Colonic mucosa (tissue), 4 donors: ENCODE measurements around the gene ATP1A2. TPM values are rescaled to one million over a fixed set of nuclear protein-coding genes. Genes with fewer than 3 reads are reported as not detected.

ENCODE experiments used
- DNase-seq: peaks from one replicate; pipeline ENCODE4 v3.0.0-alpha.2; 2020
- H3K27ac ChIP-seq: fragments of 200-600 bp; one replicate; pipeline ENCODE4 v1.8.0; 2021
- H3K27me3 ChIP-seq: fragments of 200-600 bp; one replicate; pipeline ENCODE4 v1.8.0; 2021
- H3K36me3 ChIP-seq: fragments of 200-600 bp; one replicate; pipeline ENCODE4 v1.8.0; 2021
- H3K4me1 ChIP-seq: fragments of 200-600 bp; one replicate; pipeline ENCODE4 v1.8.0; 2021; ENCODE audit warnings: mild to moderate bottlenecking
- H3K4me3 ChIP-seq: fragments of 200-600 bp; one replicate; pipeline ENCODE4 v1.8.0; 2021
- H3K9ac ChIP-seq, 2 donors: one replicate each; pipeline ENCODE4 v1.7.0; 2013; ENCODE audit warnings: control low read depth in 2 of 2, low read depth in 2 of 2, low read length in 2 of 2
- H3K9me3 ChIP-seq: fragments of 200-600 bp; one replicate; pipeline ENCODE4 v1.8.0; 2021
- intact Hi-C: fragments of 100-400 bp; cut with DNase I; formaldehyde crosslinking; loops from one replicate; pipeline ENCODE4 v1.14.1; 2022
- total RNA-seq, 2 donors: library from RNA; stranded (reverse); fragmentation: NEBNext Ultra II Directional in 1 of 2; extraction: Animal tissue kit (Norgen Biotek cat#: 25700) in 1 of 2; gene quantifications; one replicate each; pipeline ENCODE4 v1.2.1, GENCODE V29; 2021
- TF ChIP-seq, protein P1 (sequence below): fragments of 200-600 bp; IDR thresholded peaks from one replicate; pipeline ENCODE4 v1.8.0; 2022; ENCODE audit warnings: antibody characterized with exemption, mild to moderate bottlenecking
- donor health status: healthy.
- donor health status: DM: no; HTN: no; CAD: no.
- donor health status: DM: no; HTN: no; CAD: no.

Gene ATP1A2
- total RNA-seq, 2 donors from 2014 or later: 1.5 to 6.1 TPM

DNA sequence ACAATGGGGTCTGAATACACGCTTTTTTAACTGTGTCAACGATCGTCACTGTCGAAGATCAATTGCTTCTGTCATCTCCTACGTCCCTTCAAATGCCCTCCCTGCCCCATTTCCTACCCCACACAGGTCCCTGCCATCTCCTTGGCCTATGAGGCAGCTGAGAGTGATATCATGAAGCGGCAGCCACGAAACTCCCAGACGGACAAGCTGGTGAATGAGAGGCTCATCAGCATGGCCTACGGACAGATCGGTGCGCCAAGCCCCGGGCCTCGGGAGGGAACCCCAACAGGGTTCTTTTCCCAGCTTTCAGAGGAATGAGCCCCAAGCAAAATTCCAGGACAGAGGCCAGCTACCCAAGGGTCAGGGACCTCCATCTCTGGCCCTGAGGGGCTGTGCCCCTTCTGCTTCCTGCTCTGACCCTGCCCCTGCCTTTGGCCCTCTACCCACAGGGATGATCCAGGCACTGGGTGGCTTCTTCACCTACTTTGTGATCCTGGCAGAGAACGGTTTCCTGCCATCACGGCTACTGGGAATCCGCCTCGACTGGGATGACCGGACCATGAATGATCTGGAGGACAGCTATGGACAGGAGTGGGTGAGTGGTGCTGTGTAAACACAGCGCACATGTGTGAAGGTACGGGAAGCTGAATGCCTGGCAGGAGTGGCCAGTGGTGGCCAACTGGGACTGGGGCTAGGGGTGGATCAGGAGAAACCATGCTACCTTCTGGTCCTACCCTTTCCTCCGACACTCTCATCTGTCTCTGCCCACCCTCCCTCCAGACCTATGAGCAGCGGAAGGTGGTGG is 20.8 kb downstream of the ATP1A2 start:
- Histone ChIP-seq H3K27ac (no peak overlapping the region), H3K36me3 (no peaks in the 10 kb centered on the region), H3K9me3 (no peaks in the 10 kb centered on the region), H3K27me3 (no peaks in the 10 kb centered on the region), H3K4me1 (no peaks in the 10 kb centered on the region), H3K9ac (no peak overlapping the region), H3K4me3 (no peak overlapping the region)
- intact Hi-C loops: no loop called here
- TF ChIP-seq, protein P1, sequence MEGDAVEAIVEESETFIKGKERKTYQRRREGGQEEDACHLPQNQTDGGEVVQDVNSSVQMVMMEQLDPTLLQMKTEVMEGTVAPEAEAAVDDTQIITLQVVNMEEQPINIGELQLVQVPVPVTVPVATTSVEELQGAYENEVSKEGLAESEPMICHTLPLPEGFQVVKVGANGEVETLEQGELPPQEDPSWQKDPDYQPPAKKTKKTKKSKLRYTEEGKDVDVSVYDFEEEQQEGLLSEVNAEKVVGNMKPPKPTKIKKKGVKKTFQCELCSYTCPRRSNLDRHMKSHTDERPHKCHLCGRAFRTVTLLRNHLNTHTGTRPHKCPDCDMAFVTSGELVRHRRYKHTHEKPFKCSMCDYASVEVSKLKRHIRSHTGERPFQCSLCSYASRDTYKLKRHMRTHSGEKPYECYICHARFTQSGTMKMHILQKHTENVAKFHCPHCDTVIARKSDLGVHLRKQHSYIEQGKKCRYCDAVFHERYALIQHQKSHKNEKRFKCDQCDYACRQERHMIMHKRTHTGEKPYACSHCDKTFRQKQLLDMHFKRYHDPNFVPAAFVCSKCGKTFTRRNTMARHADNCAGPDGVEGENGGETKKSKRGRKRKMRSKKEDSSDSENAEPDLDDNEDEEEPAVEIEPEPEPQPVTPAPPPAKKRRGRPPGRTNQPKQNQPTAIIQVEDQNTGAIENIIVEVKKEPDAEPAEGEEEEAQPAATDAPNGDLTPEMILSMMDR: no peak
- DNase-seq: no peak

DNA sequence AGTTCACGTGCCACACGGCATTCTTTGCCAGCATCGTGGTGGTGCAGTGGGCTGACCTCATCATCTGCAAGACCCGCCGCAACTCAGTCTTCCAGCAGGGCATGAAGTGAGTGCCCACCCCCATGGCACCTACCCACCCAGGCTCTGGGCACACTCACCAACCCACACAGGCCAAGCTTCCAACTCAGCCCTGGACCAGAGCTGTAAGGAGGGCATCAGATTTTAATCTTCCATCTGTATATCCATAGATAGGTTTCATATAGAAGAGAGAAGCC is 21.3 kb downstream of the ATP1A2 start:
- Histone ChIP-seq H3K27ac (no peak overlapping the region), H3K4me3 (no peak overlapping the region), H3K4me1 (no peaks in the 10 kb centered on the region), H3K9me3 (no peaks in the 10 kb centered on the region), H3K27me3 (no peaks in the 10 kb centered on the region), H3K36me3 (no peaks in the 10 kb centered on the region), H3K9ac (no peak overlapping the region)
- DNase-seq: no peak
- TF ChIP-seq, protein P1: no peak
- intact Hi-C loops: no loop called here

DNA sequence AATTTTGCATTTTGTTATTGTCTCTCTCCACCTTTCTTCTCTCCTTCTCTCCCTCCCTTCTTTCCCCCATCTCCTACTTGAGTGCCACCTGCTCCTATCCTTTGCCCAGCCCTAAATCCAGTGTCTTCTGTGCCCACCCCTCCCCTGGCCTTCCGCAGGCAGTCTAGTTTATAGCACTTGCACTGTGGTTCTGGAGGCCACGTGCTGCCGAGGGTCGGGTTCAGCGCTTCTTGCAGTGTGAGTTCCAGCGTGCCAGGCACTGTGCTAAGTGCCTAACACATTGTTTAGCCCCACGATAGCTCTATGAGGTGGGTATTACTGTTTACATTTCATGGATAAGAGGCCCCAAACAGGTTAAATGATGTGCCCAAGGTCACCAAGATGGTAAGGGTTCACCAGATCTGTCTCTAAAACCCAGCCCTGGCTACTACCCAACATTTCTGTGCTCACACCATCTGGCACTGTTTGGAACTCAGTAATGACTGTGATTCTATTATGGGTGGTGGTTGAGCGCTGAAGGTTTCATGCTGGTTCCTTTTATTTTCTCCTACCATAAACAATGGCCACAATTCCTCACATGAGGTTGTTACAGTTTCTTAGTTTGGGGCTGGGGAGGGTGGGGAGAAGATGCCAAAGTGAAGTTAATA is 21.8 kb downstream of the ATP1A2 start:
- DNase-seq: no peak
- TF ChIP-seq, protein P1: no peak

DNA sequence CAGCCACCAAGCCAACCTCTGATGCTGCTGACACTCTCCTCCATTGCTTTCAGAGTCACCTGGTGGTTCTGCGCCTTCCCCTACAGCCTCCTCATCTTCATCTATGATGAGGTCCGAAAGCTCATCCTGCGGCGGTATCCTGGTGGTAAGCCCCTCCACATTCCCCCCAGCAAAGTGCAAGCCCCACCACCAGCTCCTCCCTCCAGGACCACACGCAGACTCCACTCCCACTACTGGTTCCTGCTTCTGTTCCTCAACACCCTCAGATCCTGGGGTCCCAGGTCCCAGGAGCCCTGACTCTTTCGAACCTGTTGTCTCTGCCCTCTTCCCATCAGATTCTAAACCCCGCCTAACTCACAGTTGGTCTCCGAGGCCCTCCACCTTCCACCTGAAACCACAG is 24.3 kb downstream of the ATP1A2 start:
- Histone ChIP-seq H3K9me3 (no peaks in the 10 kb centered on the region), H3K36me3 (no peaks in the 10 kb centered on the region), H3K27ac (no peak overlapping the region), H3K9ac (no peak overlapping the region), H3K4me1 (no peaks in the 10 kb centered on the region), H3K4me3 (no peak overlapping the region), H3K27me3 (no peaks in the 10 kb centered on the region)
- no peak for DNase-seq
- intact Hi-C loops: no loop called here
- TF ChIP-seq, protein P1: no peak

More for the DNA sequence above, 21.8 kb downstream of the ATP1A2 start:
- Histone ChIP-seq H3K9ac (no peak overlapping the region), H3K36me3 (no peaks in the 10 kb centered on the region), H3K27me3 (no peaks in the 10 kb centered on the region), H3K4me3 (no peak overlapping the region), H3K27ac (no peak overlapping the region), H3K4me1 (no peaks in the 10 kb centered on the region), H3K9me3 (no peaks in the 10 kb centered on the region)
- intact Hi-C loops: no loop called here

DNA sequence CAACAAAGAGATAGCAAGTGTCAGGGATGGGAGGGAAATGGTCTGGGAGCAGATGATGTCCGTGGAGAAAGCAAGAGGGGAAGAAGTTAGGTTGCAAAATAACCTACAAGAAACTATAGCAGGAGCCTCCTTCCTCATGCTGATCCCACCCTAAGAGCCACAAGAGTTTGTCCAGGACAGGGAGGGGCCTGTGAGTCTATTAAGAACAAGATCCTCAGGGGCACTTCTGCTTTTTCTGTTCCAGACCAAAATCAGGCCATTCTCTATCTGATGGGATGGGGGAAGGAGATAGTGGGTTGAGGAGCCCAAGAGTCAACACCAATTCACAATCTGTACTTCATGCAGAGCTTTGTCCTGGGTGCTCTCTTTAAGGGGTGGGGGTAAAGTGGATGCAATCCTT is 28.1 kb downstream of the ATP1A2 start:
- intact Hi-C loops: no loop called here
- TF ChIP-seq, protein P1: no peak
- Histone ChIP-seq H3K27ac (no peak overlapping the region), H3K9me3 (no peaks in the 10 kb centered on the region), H3K36me3 (no peaks in the 10 kb centered on the region), H3K4me1 (no peaks in the 10 kb centered on the region), H3K9ac (no peak overlapping the region), H3K4me3 (no peak overlapping the region), H3K27me3 (no peaks in the 10 kb centered on the region)
- DNase-seq: no peak
